HG02623 (cell line): ENCODE data around the gene CCL5.
"Not testable (repeated sequence)": the region's sequence is repeated elsewhere in the genome, so short reads cannot be mapped to it uniquely, and the experiment has no call there.

Experiments used
- ATAC-seq: cut with Tn5 transposase; IDR thresholded peaks from one replicate; pipeline ENCODE4 v1.9.1; 2021; ENCODE audit warnings: moderate library complexity; ENCODE audit not compliant: unreplicated experiment

CCL5 gene

GRCh38 chr17:35900280-35900679 is 20.1 kb upstream of the CCL5 start:
- ATAC-seq, result no peak

GRCh38 chr17:35898283-35899070 is 18.3 kb upstream of the CCL5 start:
- no peak for ATAC-seq

- ATAC-seq, result not testable (repeated sequence)
Observed at GRCh38 chr17:35897772-35898171, 17.6 kb upstream of the CCL5 start.

- ATAC-seq, result no peak
Observed at GRCh38 chr17:35895636-35896587, 15.8 kb upstream of the CCL5 start.

GRCh38 chr17:35894206-35894605 is 14.0 kb upstream of the CCL5 start:
- ATAC-seq, result no peak

- no peak for ATAC-seq
Observed at GRCh38 chr17:35893751-35894150, 13.6 kb upstream of the CCL5 start.

GRCh38 chr17:35892091-35893035 is 12.2 kb upstream of the CCL5 start:
- no peak for ATAC-seq

GRCh38 chr17:35891269-35891668 is 11.1 kb upstream of the CCL5 start:
- ATAC-seq, result no peak

GRCh38 chr17:35890774-35891155 is 10.6 kb upstream of the CCL5 start:
- no peak for ATAC-seq

- ATAC-seq, result no peak
Observed at GRCh38 chr17:35889818-35890773, 9.9 kb upstream of the CCL5 start.

GRCh38 chr17:35889241-35889640 is 9.1 kb upstream of the CCL5 start:
- no peak for ATAC-seq

GRCh38 chr17:35878361-35878760 is 1.8 kb downstream of the CCL5 start:
- no peak for ATAC-seq

GRCh38 chr17:35877345-35878029 is 2.7 kb downstream of the CCL5 start:
- ATAC-seq, result no peak

GRCh38 chr17:35876534-35876933 is 3.6 kb downstream of the CCL5 start:
- no peak for ATAC-seq

- no peak for ATAC-seq
Observed at GRCh38 chr17:35875800-35876139, 4.4 kb downstream of the CCL5 start.

- no peak for ATAC-seq
Observed at GRCh38 chr17:35875072-35875799, 4.9 kb downstream of the CCL5 start.

- ATAC-seq, result no peak
Observed at GRCh38 chr17:35872196-35872980, 7.8 kb downstream of the CCL5 start.
